Measurements from ENCODE around the gene FCGR1A. TPM values are rescaled to one million over a fixed set of nuclear protein-coding genes. Genes with fewer than 3 reads are reported as not detected.
A peak's percentile ranks its signal among the peaks of the same experiment; 100 is the strongest.
"Not testable (repeated sequence)": the region's sequence is repeated elsewhere in the genome, so short reads cannot be mapped to it uniquely, and the experiment has no call there.

Gene FCGR1A
- total RNA-seq, 1 donor from 2014 or later = not detected

- not testable (repeated sequence) for DNase-seq (ENCODE audit: low read depth)
Observed at GRCh38 chr1:149777084-149777483, 5.4 kb upstream of the FCGR1A start.

GRCh38 chr1:149778313-149778712 is 4.2 kb upstream of the FCGR1A start:
- DNase-seq (ENCODE audit: low read depth) = not testable (repeated sequence)

GRCh38 chr1:149781413-149781984 is 995 bp upstream of the FCGR1A start:
- DNase-seq (ENCODE audit: low read depth) = not testable (repeated sequence)

- not testable (repeated sequence) for DNase-seq (ENCODE audit: low read depth)
Observed at GRCh38 chr1:149783289-149783688, 795 bp downstream of the FCGR1A start.

GRCh38 chr1:149783868-149784267 is 1.4 kb downstream of the FCGR1A start:
- not testable (repeated sequence) for DNase-seq (ENCODE audit: low read depth)

- DNase-seq (ENCODE audit: low read depth) = not testable (repeated sequence)
Observed at GRCh38 chr1:149787688-149788451, 5.4 kb downstream of the FCGR1A start.

- not testable (repeated sequence) for DNase-seq (ENCODE audit: low read depth)
Observed at GRCh38 chr1:149792502-149792901, 10.0 kb downstream of the FCGR1A start.

GRCh38 chr1:149792912-149793515 is 10.5 kb downstream of the FCGR1A start:
- DNase-seq (ENCODE audit: low read depth) = peak; percentile 11

GRCh38 chr1:149793885-149794284 is 11.4 kb downstream of the FCGR1A start:
- not testable (repeated sequence) for DNase-seq (ENCODE audit: low read depth)

- DNase-seq (ENCODE audit: low read depth) = not testable (repeated sequence)
Observed at GRCh38 chr1:149801628-149802027, 19.1 kb downstream of the FCGR1A start.

GRCh38 chr1:149804417-149805080 is 22.1 kb downstream of the FCGR1A start:
- not testable (repeated sequence) for DNase-seq (ENCODE audit: low read depth)

GRCh38 chr1:149810697-149811405 is 28.4 kb downstream of the FCGR1A start:
- not testable (repeated sequence) for DNase-seq (ENCODE audit: low read depth)

- not testable (repeated sequence) for DNase-seq (ENCODE audit: low read depth)
Observed at GRCh38 chr1:149811514-149811889, 29.0 kb downstream of the FCGR1A start.

GRCh38 chr1:149811890-149812829 is 29.7 kb downstream of the FCGR1A start:
- DNase-seq (ENCODE audit: low read depth) = peak; percentile 94

- DNase-seq (ENCODE audit: low read depth) = peak; percentile 85
Observed at GRCh38 chr1:149812893-149813801, 30.7 kb downstream of the FCGR1A start.

GRCh38 chr1:149820387-149820786 is 37.9 kb downstream of the FCGR1A start:
- not testable (repeated sequence) for DNase-seq (ENCODE audit: low read depth)

GRCh38 chr1:149826555-149826954 is 44.1 kb downstream of the FCGR1A start:
- DNase-seq (ENCODE audit: low read depth) = not testable (repeated sequence)

- not testable (repeated sequence) for DNase-seq (ENCODE audit: low read depth)
Observed at GRCh38 chr1:149831764-149832315, 49.3 kb downstream of the FCGR1A start.

Measured in renal cortical epithelial cell (primary cell).